Dedifferentiated amniotic fluid mesenchymal stem cell (primary cell): ENCODE data around the gene SLC6A9.

Source experiments
- DNase-seq: peaks from one replicate; pipeline ENCODE4 v3.0.0-alpha.2; 2016; ENCODE audit errors: extremely low spot score

SLC6A9 gene

GRCh38 chr1:44002165-44002564, 29.1 kb downstream of the SLC6A9 start:
- no peak for DNase-seq

GRCh38 chr1:44000122-44000665, 31.1 kb downstream of the SLC6A9 start:
- no peak for DNase-seq

- DNase-seq, result no peak
These were observed 31.8 kb downstream of the SLC6A9 start for GRCh38 chr1:43999455-43999854.

GRCh38 chr1:43998000-43998378, 33.3 kb downstream of the SLC6A9 start:
- no peak for DNase-seq

- DNase-seq, result no peak
These were observed 33.8 kb downstream of the SLC6A9 start for GRCh38 chr1:43997295-43997999.

GRCh38 chr1:43996733-43997115, 34.5 kb downstream of the SLC6A9 start:
- DNase-seq, result no peak

GRCh38 chr1:43995984-43996732, 35.1 kb downstream of the SLC6A9 start:
- no peak for DNase-seq

- DNase-seq, result no peak
These were observed 36.2 kb downstream of the SLC6A9 start for GRCh38 chr1:43994794-43995790.

GRCh38 chr1:43994071-43994470, 37.2 kb downstream of the SLC6A9 start:
- no peak for DNase-seq

GRCh38 chr1:43993206-43993914, 37.9 kb downstream of the SLC6A9 start:
- DNase-seq, result no peak

GRCh38 chr1:43992232-43992995, 38.8 kb downstream of the SLC6A9 start:
- no peak for DNase-seq

GRCh38 chr1:43991476-43992231, 39.6 kb downstream of the SLC6A9 start, which contains the start of gene CCDC24:
Gene CCDC24 (plus strand): TSS chr1:43991599. CDS start chr1:43991879, 280 bp downstream.
- DNase-seq, result peak; percentile 77

- no peak for DNase-seq
These were observed 40.1 kb downstream of the SLC6A9 start for GRCh38 chr1:43991200-43991475.

- DNase-seq, result no peak
These were observed 40.7 kb downstream of the SLC6A9 start for GRCh38 chr1:43990271-43991199.

GRCh38 chr1:43987159-43987902, 43.9 kb downstream of the SLC6A9 start:
- DNase-seq, result no peak

GRCh38 chr1:43986712-43987111, 44.5 kb downstream of the SLC6A9 start:
- no peak for DNase-seq

- DNase-seq, result no peak
These were observed 45.2 kb downstream of the SLC6A9 start for GRCh38 chr1:43985984-43986595.

GRCh38 chr1:43984855-43985254, 46.4 kb downstream of the SLC6A9 start:
- no peak for DNase-seq
